Activated T-cell treated with anti-CD3 and anti-CD28 coated beads for 4 hours (primary cell): ENCODE measurements around the gene MYLK4.

Experiments used
- DNase-seq: peaks from one replicate; pipeline ENCODE4 v3.0.0-alpha.2; 2020

The MYLK4 gene

GRCh38 chr6:2754393-2754792, 3.7 kb upstream of the MYLK4 start:
- no peak for DNase-seq

- DNase-seq, result no peak
Observed at GRCh38 chr6:2753743-2754142, 3.0 kb upstream of the MYLK4 start.

- no peak for DNase-seq
Observed at GRCh38 chr6:2753110-2753489, 2.4 kb upstream of the MYLK4 start.

GRCh38 chr6:2752477-2753109, 1.9 kb upstream of the MYLK4 start:
- no peak for DNase-seq

- no peak for DNase-seq
Observed at GRCh38 chr6:2751871-2752270, 1.1 kb upstream of the MYLK4 start.

- peak; percentile 68 for DNase-seq
Observed at GRCh38 chr6:2749969-2750600, 637 bp downstream of the MYLK4 start.

GRCh38 chr6:2748183-2748582, 2.5 kb downstream of the MYLK4 start:
- DNase-seq, result no peak

- DNase-seq, result no peak
Observed at GRCh38 chr6:2746557-2747061, 4.1 kb downstream of the MYLK4 start.

- no peak for DNase-seq
Observed at GRCh38 chr6:2745246-2745645, 5.5 kb downstream of the MYLK4 start.

GRCh38 chr6:2744778-2745177, 5.9 kb downstream of the MYLK4 start:
- DNase-seq, result no peak

- DNase-seq, result no peak
Observed at GRCh38 chr6:2744209-2744771, 6.4 kb downstream of the MYLK4 start.

- DNase-seq, result no peak
Observed at GRCh38 chr6:2743280-2744208, 7.2 kb downstream of the MYLK4 start.

- DNase-seq, result no peak
Observed at GRCh38 chr6:2741756-2742155, 9.0 kb downstream of the MYLK4 start.

- DNase-seq, result no peak
Observed at GRCh38 chr6:2740581-2740980, 10.1 kb downstream of the MYLK4 start.

- no peak for DNase-seq
Observed at GRCh38 chr6:2739335-2739734, 11.4 kb downstream of the MYLK4 start.

GRCh38 chr6:2738373-2738979, 12.2 kb downstream of the MYLK4 start:
- peak; percentile 40 for DNase-seq

GRCh38 chr6:2737885-2738284, 12.8 kb downstream of the MYLK4 start:
- no peak for DNase-seq

GRCh38 chr6:2734488-2735166, 16.1 kb downstream of the MYLK4 start:
- DNase-seq, result no peak

GRCh38 chr6:2733736-2734480, 16.8 kb downstream of the MYLK4 start:
- no peak for DNase-seq

- no peak for DNase-seq
Observed at GRCh38 chr6:2733324-2733723, 17.4 kb downstream of the MYLK4 start.

GRCh38 chr6:2732503-2733089, 18.1 kb downstream of the MYLK4 start:
- DNase-seq, result no peak
